GM23338 (cell line): ENCODE data around the gene SEPTIN3. TPM values are rescaled to one million over a fixed set of nuclear protein-coding genes. Genes with fewer than 3 reads are reported as not detected.

Experiments
- ATAC-seq: fragments of 200-7000 bp; cut with Tn5 transposase; 3 replicates; pipeline ENCODE4 v1.9.1; 2020
- DNase-seq: peaks from one replicate; pipeline ENCODE4 v3.0.0-alpha.2; 2015; ENCODE audit warnings: low spot score
- H2AFZ ChIP-seq: fragments of 200-600 bp; sonication (generic); 2 replicates; pipeline ENCODE4 v1.8.0; 2016; ENCODE audit warnings: antibody characterized with exemption, mild to moderate bottlenecking, moderate library complexity
- H3F3A ChIP-seq: fragments of 200-600 bp; sonication (generic); replicated peaks from 2 replicates; pipeline ENCODE4 v1.8.0; 2017; ENCODE audit warnings: antibody characterized with exemption, mixed run types, low read depth
- H3K27ac ChIP-seq: fragments of 200-600 bp; sonication (generic); 2 replicates; pipeline ENCODE4 v1.6.1; 2016; ENCODE audit warnings: low read depth
- H3K27me3 ChIP-seq: fragments of 200-600 bp; sonication (generic); 2 replicates; pipeline ENCODE4 v1.8.0; 2016; ENCODE audit warnings: mild to moderate bottlenecking, mixed run types, moderate library complexity; ENCODE audit not compliant: insufficient read depth
- H3K36me3 ChIP-seq: fragments of 200-600 bp; sonication (generic); 2 replicates; pipeline ENCODE4 v1.8.0; 2016; ENCODE audit warnings: mild to moderate bottlenecking; ENCODE audit not compliant: insufficient read depth
- H3K4me1 ChIP-seq: fragments of 200-600 bp; sonication (generic); 2 replicates; pipeline ENCODE4 v1.8.0; 2016; ENCODE audit warnings: mild to moderate bottlenecking, moderate library complexity; ENCODE audit not compliant: insufficient read depth
- H3K4me2 ChIP-seq: fragments of 200-600 bp; sonication (generic); 2 replicates; pipeline ENCODE4 v1.7.1; 2017; ENCODE audit warnings: mixed run types
- H3K4me3 ChIP-seq: fragments of 200-600 bp; sonication (generic); 2 replicates; pipeline ENCODE4 v1.6.1; 2016; ENCODE audit warnings: mixed run types
- H3K79me2 ChIP-seq: fragments of 200-600 bp; sonication (generic); replicated peaks from 2 replicates; pipeline ENCODE4 v1.8.0; 2017; ENCODE audit warnings: mild to moderate bottlenecking; ENCODE audit not compliant: insufficient read depth
- H3K9me2 ChIP-seq: fragments of 200-600 bp; sonication (generic); 2 replicates; pipeline ENCODE4 v1.8.0; 2017; ENCODE audit not compliant: insufficient read depth
- H4K20me1 ChIP-seq: fragments of 200-600 bp; sonication (generic); replicated peaks from 2 replicates; pipeline ENCODE4 v1.8.0; 2017; ENCODE audit warnings: mild to moderate bottlenecking; ENCODE audit not compliant: insufficient read depth
- H3K27ac Mint-ChIP-seq: 2 replicates; pipeline ENCODE4 v1.8.0; 2020; ENCODE audit warnings: inconsistent platforms, mild to moderate bottlenecking, moderate library complexity, mixed read lengths
- H3K27me3 Mint-ChIP-seq: 3 replicates; pipeline ENCODE4 v1.8.0; 2022; ENCODE audit warnings: low read depth, mild to moderate bottlenecking, moderate library complexity, mixed read lengths, inconsistent platforms; ENCODE audit not compliant: insufficient read depth, poor library complexity
- H3K36me3 Mint-ChIP-seq: 3 replicates; pipeline ENCODE4 v1.8.0; 2021; ENCODE audit warnings: low read depth, mild to moderate bottlenecking, inconsistent platforms, moderate library complexity, mixed read lengths
- H3K4me1 Mint-ChIP-seq: 3 replicates; pipeline ENCODE4 v1.8.0; 2020; ENCODE audit warnings: mild to moderate bottlenecking, inconsistent platforms, mixed read lengths
- H3K4me3 Mint-ChIP-seq: 3 replicates; pipeline ENCODE4 v1.8.0; 2021; ENCODE audit warnings: moderate library complexity, mild to moderate bottlenecking, inconsistent platforms, mixed read lengths
- H3K9me3 Mint-ChIP-seq: 3 replicates; pipeline ENCODE4 v1.8.0; 2020; ENCODE audit warnings: moderate library complexity, mild to moderate bottlenecking, inconsistent platforms, mixed read lengths
- CREB1 ChIP-seq: fragments of 250-450 bp; sonication (Bioruptor Pico); IDR thresholded peaks from 2 replicates; pipeline ENCODE4 v1.5.0; 2020; ENCODE audit warnings: low read depth, mild to moderate bottlenecking, moderate library complexity
- CTCF ChIP-seq, 2 experiments: fragments of 200-600 bp in 1 of 2; sonication (generic) in 1 of 2; conservative IDR thresholded peaks; 2 replicates each; pipeline versions ENCODE4 v1.5.1 to v1.6.1; 2016 to 2017; ENCODE audit warnings: antibody characterized with exemption in 2 of 2, low read depth in 2 of 2, mild to moderate bottlenecking in 2 of 2, moderate library complexity in 1 of 2
- ETS1 ChIP-seq: IDR thresholded peaks from 2 replicates; pipeline ENCODE4 v1.6.1; 2016; ENCODE audit warnings: antibody characterized with exemption
- EZH2 ChIP-seq: fragments of 200-600 bp; sonication (generic); IDR thresholded peaks from one replicate; pipeline ENCODE4 v1.8.0; 2017; ENCODE audit warnings: antibody characterized with exemption, mild to moderate bottlenecking, low read depth; ENCODE audit not compliant: unreplicated experiment
- EZH2phosphoT487 ChIP-seq: fragments of 200-600 bp; sonication (generic); IDR thresholded peaks from one replicate; pipeline ENCODE4 v1.8.1; 2018; ENCODE audit warnings: antibody characterized with exemption; ENCODE audit not compliant: unreplicated experiment
- JUNB ChIP-seq: IDR thresholded peaks from one replicate; pipeline ENCODE4 v1.6.1; 2016; ENCODE audit warnings: antibody characterized with exemption; ENCODE audit not compliant: unreplicated experiment
- NANOG ChIP-seq: IDR thresholded peaks from 2 replicates; pipeline ENCODE4 v1.6.1; 2016; ENCODE audit warnings: antibody characterized with exemption, borderline replicate concordance
- POLR2AphosphoS5 ChIP-seq: IDR thresholded peaks from 2 replicates; pipeline ENCODE4 v1.6.1; 2016; ENCODE audit warnings: antibody characterized with exemption, low read depth
- REST ChIP-seq: IDR thresholded peaks from one replicate; pipeline ENCODE4 v1.6.1; 2018; ENCODE audit warnings: antibody characterized with exemption; ENCODE audit not compliant: unreplicated experiment
- STAT1 ChIP-seq: IDR thresholded peaks from one replicate; pipeline ENCODE4 v1.6.1; 2016; ENCODE audit warnings: antibody characterized with exemption; ENCODE audit not compliant: unreplicated experiment
- ZNF114 ChIP-seq: fragments of 250-450 bp; sonication (Bioruptor Pico); IDR thresholded peaks from 2 replicates; pipeline ENCODE4 v1.5.0; 2020; ENCODE audit warnings: mild to moderate bottlenecking, moderate library complexity
- ZNF331 ChIP-seq: fragments of 250-450 bp; sonication (Bioruptor Pico); IDR thresholded peaks from 2 replicates; pipeline ENCODE4 v1.5.0; 2020; ENCODE audit warnings: low read depth, mild to moderate bottlenecking, moderate library complexity
- polyA plus RNA-seq: library from polyadenylated mRNA; unstranded; fragments of >200 nt; fragmentation: Nextera tagmentation; extraction: Ambion mirVana; gene quantifications from 2 replicates; pipeline ENCODE4 v1.2.1, GENCODE V29; 2016
- total RNA-seq: library from RNA; depleted of rRNA; stranded (reverse); fragments of >200 nt; shearing (Covaris generic); gene quantifications from 2 replicates; pipeline ENCODE4 v1.2.3, GENCODE V29; 2014
- TF ChIP-seq, protein P1 (sequence below): fragments of 250-450 bp; sonication (Bioruptor Pico); IDR thresholded peaks from 2 replicates; pipeline ENCODE4 v1.5.0; 2020; ENCODE audit warnings: mild to moderate bottlenecking, moderate library complexity

Gene SEPTIN3
- total and polyA plus RNA-seq, 2 experiments from 2014 or later: 16.4 to 28.4 TPM

DNA sequence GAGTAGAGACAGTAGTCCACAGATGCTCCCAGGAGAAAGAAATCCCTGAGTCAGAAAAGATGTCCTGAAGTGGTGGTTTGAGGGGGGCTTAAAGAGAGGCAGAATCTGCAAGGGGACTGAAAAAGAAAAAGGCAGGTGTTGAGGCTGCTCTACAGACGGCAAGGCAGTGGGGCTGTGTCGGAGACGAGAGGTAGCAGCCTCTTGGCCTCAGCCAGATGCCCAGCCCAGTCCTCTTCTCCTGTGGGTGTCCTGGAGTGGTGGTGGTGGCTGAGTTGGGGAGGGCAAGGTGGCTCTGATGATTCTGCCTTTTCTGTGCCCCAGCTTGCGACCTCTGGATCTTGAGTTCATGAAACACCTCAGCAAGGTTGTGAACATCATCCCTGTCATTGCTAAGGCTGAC lies 20.0 kb downstream of the SEPTIN3 start:
- TF ChIP-seq CREB1 (CRISPR knock-in tag) (no peak), POLR2AphosphoS5 (no peak), EZH2phosphoT487 (no peak), ZNF331 (CRISPR knock-in tag) (no peak), CTCF (conservative IDR thresholded peaks at IDR 0.05; ENCODE audit: low read depth in 2 of 2) (no peak), ZNF114 (no peak), STAT1 (no peak), JUNB (no peak), NANOG (no peak), ETS1 (no peak), EZH2 (no peak), REST (no peak)
- TF ChIP-seq, protein P1, sequence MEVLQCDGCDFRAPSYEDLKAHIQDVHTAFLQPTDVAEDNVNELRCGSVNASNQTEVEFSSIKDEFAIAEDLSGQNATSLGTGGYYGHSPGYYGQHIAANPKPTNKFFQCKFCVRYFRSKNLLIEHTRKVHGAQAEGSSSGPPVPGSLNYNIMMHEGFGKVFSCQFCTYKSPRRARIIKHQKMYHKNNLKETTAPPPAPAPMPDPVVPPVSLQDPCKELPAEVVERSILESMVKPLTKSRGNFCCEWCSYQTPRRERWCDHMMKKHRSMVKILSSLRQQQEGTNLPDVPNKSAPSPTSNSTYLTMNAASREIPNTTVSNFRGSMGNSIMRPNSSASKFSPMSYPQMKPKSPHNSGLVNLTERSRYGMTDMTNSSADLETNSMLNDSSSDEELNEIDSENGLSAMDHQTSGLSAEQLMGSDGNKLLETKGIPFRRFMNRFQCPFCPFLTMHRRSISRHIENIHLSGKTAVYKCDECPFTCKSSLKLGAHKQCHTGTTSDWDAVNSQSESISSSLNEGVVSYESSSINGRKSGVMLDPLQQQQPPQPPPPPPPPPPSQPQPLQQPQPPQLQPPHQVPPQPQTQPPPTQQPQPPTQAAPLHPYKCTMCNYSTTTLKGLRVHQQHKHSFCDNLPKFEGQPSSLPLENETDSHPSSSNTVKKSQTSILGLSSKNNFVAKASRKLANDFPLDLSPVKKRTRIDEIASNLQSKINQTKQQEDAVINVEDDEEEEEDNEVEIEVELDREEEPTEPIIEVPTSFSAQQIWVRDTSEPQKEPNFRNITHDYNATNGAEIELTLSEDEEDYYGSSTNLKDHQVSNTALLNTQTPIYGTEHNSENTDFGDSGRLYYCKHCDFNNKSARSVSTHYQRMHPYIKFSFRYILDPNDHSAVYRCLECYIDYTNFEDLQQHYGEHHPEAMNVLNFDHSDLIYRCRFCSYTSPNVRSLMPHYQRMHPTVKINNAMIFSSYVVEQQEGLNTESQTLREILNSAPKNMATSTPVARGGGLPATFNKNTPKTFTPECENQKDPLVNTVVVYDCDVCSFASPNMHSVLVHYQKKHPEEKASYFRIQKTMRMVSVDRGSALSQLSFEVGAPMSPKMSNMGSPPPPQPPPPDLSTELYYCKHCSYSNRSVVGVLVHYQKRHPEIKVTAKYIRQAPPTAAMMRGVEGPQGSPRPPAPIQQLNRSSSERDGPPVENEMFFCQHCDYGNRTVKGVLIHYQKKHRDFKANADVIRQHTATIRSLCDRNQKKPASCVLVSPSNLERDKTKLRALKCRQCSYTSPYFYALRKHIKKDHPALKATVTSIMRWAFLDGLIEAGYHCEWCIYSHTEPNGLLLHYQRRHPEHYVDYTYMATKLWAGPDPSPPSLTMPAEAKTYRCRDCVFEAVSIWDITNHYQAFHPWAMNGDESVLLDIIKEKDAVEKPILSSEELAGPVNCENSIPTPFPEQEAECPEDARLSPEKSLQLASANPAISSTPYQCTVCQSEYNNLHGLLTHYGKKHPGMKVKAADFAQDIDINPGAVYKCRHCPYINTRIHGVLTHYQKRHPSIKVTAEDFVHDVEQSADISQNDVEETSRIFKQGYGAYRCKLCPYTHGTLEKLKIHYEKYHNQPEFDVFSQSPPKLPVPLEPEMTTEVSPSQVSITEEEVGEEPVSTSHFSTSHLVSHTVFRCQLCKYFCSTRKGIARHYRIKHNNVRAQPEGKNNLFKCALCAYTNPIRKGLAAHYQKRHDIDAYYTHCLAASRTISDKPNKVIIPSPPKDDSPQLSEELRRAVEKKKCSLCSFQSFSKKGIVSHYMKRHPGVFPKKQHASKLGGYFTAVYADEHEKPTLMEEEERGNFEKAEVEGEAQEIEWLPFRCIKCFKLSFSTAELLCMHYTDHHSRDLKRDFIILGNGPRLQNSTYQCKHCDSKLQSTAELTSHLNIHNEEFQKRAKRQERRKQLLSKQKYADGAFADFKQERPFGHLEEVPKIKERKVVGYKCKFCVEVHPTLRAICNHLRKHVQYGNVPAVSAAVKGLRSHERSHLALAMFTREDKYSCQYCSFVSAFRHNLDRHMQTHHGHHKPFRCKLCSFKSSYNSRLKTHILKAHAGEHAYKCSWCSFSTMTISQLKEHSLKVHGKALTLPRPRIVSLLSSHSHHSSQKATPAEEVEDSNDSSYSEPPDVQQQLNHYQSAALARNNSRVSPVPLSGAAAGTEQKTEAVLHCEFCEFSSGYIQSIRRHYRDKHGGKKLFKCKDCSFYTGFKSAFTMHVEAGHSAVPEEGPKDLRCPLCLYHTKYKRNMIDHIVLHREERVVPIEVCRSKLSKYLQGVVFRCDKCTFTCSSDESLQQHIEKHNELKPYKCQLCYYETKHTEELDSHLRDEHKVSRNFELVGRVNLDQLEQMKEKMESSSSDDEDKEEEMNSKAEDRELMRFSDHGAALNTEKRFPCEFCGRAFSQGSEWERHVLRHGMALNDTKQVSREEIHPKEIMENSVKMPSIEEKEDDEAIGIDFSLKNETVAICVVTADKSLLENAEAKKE: no peak
- Mint-ChIP-seq H3K9me3 (no peaks in the 10 kb centered on the region; the same call in 2 of the 3 replicates), H3K27me3 (no peaks in the 10 kb centered on the region), H3K36me3 (peaks cover 23% of the 10 kb centered on the region), H3K4me1 (no peaks in the 10 kb centered on the region), H3K4me3 (no peak overlapping the region), H3K27ac (no peak overlapping the region)
- no peaks in the 10 kb centered on the region for H3K79me2 ChIP-seq
- H3F3A ChIP-seq: no peaks in the 10 kb centered on the region
- H3K27ac ChIP-seq: no peak overlapping the region
- H3K27me3 ChIP-seq: no peaks in the 10 kb centered on the region
- H3K4me1 ChIP-seq: no peaks in the 10 kb centered on the region
- H4K20me1 ChIP-seq: no peaks in the 10 kb centered on the region
- no peak overlapping the region for H3K4me3 ChIP-seq
- DNase-seq (no peak), ATAC-seq (no peak)
- no peaks in the 10 kb centered on the region for H3K9me2 ChIP-seq
- H3K36me3 ChIP-seq: no peaks in the 10 kb centered on the region
- H2AFZ ChIP-seq: no peak overlapping the region
- no peak overlapping the region for H3K4me2 ChIP-seq
